NCI-H2107 treated with DMSO at 0.1 percent for 48 hours (cell line): Measurements from ENCODE around the gene PTPRN2.

Experiments
- DNase-seq: peaks from one replicate; lab custom pipeline; 2025; ENCODE audit not compliant: unreplicated experiment; lab: John Stamatoyannopoulos, UW

The PTPRN2 gene

GRCh38 chr7:158603773-158604755 lies 16.4 kb upstream of the PTPRN2 start:
- DNase-seq, result no peak

GRCh38 chr7:158602905-158603772 lies 15.5 kb upstream of the PTPRN2 start:
- no peak for DNase-seq

- no peak for DNase-seq
Observed at GRCh38 chr7:158602041-158602440, 14.4 kb upstream of the PTPRN2 start.

GRCh38 chr7:158601090-158601489 lies 13.5 kb upstream of the PTPRN2 start:
- no peak for DNase-seq

- DNase-seq, result no peak
Observed at GRCh38 chr7:158596745-158597144, 9.1 kb upstream of the PTPRN2 start.

- DNase-seq, result no peak
Observed at GRCh38 chr7:158596309-158596708, 8.7 kb upstream of the PTPRN2 start.

GRCh38 chr7:158595068-158595467 lies 7.4 kb upstream of the PTPRN2 start:
- no peak for DNase-seq

GRCh38 chr7:158592541-158592940 lies 4.9 kb upstream of the PTPRN2 start:
- no peak for DNase-seq

- no peak for DNase-seq
Observed at GRCh38 chr7:158591944-158592343, 4.3 kb upstream of the PTPRN2 start.

- no peak for DNase-seq
Observed at GRCh38 chr7:158590181-158590530, 2.5 kb upstream of the PTPRN2 start.

GRCh38 chr7:158589653-158590052 lies 2.0 kb upstream of the PTPRN2 start:
- DNase-seq, result no peak

- DNase-seq, result no peak
Observed at GRCh38 chr7:158588878-158589442, 1.3 kb upstream of the PTPRN2 start.

GRCh38 chr7:158588085-158588877 lies 658 bp upstream of the PTPRN2 start:
- no peak for DNase-seq

GRCh38 chr7:158586499-158587161 lies 993 bp downstream of the PTPRN2 start:
- DNase-seq, result no peak

GRCh38 chr7:158585721-158586498 lies 1.7 kb downstream of the PTPRN2 start:
- no peak for DNase-seq

- DNase-seq, result no peak
Observed at GRCh38 chr7:158584407-158584806, 3.2 kb downstream of the PTPRN2 start.

GRCh38 chr7:158583810-158584209 lies 3.8 kb downstream of the PTPRN2 start:
- DNase-seq, result no peak

GRCh38 chr7:158583143-158583542 lies 4.5 kb downstream of the PTPRN2 start:
- no peak for DNase-seq

- peak; percentile 42 for DNase-seq
Observed at GRCh38 chr7:158582089-158582456, 5.5 kb downstream of the PTPRN2 start.
